ENCODE results near the gene ARHGEF28.

Gene ARHGEF28

DNA sequence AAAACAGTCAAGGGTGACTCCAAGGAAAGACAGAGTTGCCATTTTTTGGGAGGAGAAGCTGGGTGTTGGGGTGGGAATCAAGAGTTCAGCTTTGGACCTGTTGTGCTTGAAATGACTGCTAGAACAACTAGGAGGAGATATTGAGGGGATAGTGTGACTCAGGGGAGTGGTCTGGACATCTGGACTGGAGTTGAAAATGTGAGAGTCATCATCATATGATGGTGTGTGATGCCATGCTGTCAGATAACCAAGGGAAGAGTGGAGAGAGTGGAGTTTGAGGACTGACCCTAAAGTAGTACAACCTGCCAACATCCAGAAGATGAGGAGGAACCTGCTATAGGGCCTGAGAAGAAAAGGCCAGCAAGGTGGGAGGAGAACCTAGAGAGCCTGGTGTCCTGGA, 199.7 kb downstream of the ARHGEF28 start:
- DNase-seq, result no peak

DNA sequence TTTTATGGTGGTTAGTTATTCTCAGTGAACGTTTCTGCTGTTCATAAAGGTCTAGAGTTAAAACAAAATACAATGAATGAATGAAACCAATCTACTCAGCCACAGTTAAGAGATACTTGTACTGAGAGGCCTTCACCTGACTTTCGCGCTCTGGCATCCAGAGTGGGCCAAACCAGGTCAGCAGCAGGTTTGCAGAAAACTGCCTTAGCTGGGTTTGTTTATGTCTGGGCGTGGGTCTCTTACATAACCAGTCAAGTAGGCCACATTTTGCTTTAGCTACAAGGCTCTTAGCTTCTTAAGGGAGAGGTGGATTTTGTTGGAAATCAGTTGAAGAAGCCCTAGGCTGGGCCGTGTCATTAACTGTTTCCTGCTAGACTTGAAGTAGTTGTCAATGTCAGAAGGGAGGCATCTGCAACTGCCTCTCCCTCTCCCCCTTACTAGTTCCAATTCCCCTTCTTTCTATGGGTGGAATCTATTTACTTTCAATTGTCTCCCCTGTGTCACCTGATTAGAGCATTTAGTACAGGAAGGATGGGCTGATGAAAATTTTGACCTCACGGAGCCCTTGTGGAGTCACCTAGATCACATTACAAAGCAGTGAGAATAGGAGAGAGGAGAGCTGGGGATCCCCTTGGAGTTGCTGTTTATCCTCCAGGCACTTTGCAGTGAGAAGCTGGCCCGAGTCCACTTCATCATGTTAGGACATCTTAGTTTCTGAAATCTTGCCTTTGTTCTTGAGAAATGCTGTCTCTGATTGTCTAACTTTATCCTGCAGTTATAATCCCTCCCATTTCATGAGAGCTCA, 200.5 kb downstream of the ARHGEF28 start:
- DNase-seq, result no peak

DNA sequence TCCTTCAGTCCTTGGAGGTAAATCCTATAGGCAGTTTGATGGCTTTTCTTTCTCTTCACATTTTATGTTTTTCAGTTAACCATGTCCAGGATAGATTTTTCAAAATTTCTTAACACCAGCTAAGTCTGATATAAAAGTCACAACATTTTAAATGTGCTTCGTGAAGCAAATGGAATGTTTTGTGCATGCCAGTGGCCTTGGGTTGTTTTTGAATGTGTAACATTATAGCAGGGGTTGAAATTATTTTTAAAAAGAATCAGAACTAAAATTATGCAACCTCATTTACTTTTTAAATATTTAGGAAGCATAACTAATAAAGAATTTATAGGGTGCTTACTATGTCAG, 201.1 kb downstream of the ARHGEF28 start:
- DNase-seq, result no peak

DNA sequence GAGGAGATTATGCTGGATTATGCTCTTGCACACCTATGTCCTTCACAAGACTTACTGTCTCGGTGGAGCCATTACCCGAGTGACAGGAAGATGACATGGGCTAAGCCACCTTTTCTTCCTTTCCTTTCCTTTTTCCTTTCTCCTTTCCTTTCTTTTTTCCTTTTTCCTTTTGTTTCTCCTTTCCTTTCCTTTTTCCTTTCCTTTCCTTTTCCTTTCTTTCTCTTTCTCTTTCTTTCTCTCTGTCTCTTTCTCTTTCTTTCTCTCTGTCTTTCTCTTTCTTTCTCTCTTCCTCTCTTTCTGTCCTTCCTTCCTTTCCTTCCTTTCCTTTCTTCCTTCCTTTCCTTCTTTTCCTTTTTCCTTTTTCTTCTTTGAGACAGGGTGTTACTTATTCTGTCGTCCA, 202.5 kb downstream of the ARHGEF28 start:
- DNase-seq, result no peak

- no peak for DNase-seq
Observed at GRCh38 chr5:73830646-73831045, 204.7 kb downstream of the ARHGEF28 start.

- DNase-seq, result no peak
Observed at GRCh38 chr5:73831066-73831465, 205.1 kb downstream of the ARHGEF28 start.

- no peak for DNase-seq
Observed at GRCh38 chr5:73834693-73835092, 208.7 kb downstream of the ARHGEF28 start.

DNA sequence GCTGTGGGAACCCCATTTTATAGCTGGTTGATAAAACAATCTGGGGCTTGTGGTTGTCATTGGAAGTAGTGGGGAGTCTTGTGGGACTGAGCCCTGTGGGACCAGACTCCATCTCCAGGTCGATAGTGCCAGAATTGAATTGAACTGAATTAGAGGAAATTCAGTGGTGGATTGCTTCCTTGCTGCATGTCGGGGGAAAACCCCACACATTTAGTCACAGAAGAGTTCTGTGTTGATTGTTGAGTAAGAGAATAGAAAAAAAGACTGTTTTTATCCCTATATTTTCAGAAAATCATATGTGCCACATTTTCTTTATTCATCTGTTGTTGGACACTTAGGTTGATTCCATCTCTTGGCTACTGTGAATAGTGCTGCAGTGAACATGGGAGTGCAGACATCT, 209.7 kb downstream of the ARHGEF28 start:
- peak; percentile 15 for DNase-seq

DNA sequence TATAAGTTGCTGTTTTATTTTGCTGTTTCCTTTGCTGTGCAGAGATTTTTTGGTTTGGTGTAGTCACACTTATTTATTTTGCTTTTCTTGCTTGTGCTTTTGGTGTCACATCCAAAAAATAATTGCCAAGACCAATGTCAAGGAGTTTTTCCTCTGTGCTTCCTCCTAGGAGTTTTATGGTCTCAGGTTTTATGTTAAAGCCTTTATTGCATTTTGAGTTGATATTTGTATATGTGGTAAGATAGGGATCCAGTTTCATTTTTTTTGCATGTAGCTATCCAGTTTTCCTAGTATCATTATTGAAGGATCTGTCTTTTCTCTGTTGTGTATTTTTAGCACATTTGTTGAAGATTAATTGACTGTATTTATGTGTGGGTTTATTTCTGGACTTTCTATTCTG, 210.6 kb downstream of the ARHGEF28 start:
- DNase-seq, result no peak

DNA sequence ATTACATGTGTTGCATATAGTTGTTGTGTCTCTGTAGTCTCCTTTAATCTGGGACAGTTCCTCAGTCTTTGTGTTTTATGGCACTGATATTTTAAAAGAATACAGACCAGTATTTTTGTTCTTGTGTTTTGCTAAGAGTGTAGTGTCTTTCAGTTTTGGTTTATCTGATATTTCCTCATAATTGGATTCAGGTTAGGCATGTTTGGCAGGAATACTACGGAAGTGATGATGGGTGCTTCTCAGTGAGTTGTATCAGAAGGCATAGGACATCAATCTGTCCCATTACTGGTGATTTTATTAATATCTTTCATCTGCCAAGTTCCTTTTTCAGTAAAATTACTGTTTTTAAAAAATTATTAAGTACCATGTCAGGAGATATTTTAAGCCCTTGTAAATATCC, 212.9 kb downstream of the ARHGEF28 start:
- no peak for DNase-seq

DNA sequence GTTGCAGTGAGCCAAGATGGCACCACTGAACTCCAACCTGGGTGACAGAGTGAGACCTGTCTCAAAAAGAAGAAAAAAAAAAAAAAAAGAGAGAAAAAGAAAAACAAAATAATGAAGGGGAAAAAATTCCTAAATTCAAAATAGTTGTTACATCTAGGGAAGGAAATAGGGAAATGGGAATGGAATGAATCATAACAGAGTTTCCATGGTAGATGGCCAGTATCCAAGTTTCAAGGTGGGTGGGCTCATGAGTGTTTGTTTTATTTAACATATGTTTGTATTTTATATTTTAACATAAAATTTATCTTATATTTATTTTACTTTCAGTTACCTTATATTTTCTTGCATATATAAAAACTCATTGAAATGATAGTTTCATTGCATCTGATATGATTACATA, 215.6 kb downstream of the ARHGEF28 start:
- no peak for DNase-seq

DNA sequence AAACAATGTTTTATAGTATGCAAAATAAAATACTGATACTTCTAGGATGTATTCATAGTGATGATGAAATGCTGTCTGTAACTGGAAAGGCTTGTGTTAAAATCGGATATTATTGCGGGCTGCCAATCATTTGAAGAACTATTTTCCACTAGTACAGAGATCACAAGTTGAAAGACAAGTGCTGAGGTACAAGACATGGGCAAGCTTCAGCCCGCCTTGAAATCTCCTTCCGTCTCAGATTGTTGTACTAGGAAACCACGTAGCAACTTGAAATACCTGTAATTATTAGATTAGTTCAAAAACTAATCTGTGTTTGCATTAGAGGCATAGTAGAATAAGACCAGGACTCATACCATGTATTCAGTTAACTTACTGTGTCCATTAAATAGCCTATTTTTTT, 218.2 kb downstream of the ARHGEF28 start:
- no peak for DNase-seq

- no peak for DNase-seq
Observed at GRCh38 chr5:73851471-73852181, 225.6 kb downstream of the ARHGEF28 start.

DNA sequence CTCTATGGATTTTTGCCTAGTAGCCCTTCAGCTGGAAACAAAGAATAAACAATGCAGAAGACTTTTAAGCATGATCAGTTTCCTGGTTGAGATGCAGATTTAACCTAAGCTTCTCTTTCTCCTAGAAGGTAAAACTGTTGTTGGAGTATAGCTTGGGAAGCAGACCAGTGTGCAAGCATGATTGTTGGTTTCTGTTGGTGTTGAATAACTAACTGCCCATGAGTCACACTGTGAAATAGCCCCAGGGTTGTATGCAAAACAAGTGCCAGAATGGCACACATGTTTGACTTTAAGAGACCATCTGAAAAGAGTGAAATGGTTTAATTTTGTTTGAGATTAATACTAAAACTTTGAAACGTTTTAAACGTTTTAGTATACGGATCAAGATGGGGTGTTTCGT, 227.1 kb downstream of the ARHGEF28 start:
- no peak for DNase-seq

- DNase-seq, result no peak
Observed at GRCh38 chr5:73856997-73857396, 231.0 kb downstream of the ARHGEF28 start.

- DNase-seq, result no peak
Observed at GRCh38 chr5:73857446-73857845, 231.4 kb downstream of the ARHGEF28 start.

DNA sequence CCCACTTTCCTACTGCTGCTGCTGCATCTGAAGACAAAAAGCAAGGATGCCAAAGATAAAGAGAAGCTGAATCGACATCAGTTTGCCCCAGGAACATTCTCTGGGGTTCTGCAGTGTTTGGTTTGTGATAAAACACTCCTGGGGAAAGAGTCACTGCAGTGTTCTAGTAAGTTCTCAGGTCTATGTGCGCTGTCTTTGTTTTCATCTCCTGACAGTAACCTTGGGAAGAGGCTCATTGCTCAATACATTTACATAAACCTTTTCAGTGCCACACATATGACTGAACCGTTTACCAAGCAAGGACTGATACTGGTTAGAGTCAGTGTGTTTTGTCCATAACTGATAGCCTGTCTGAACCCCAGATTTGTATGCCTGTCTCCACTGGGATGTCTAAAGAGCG, 232.1 kb downstream of the ARHGEF28 start:
- no peak for DNase-seq

- no peak for DNase-seq
Observed at GRCh38 chr5:73858776-73859175, 232.8 kb downstream of the ARHGEF28 start.

GRCh38 chr5:73859696-73860095, 233.7 kb downstream of the ARHGEF28 start:
- peak; percentile 85 for DNase-seq

- peak; percentile 33 for DNase-seq
Observed at GRCh38 chr5:73861313-73861988, 235.5 kb downstream of the ARHGEF28 start.

DNA sequence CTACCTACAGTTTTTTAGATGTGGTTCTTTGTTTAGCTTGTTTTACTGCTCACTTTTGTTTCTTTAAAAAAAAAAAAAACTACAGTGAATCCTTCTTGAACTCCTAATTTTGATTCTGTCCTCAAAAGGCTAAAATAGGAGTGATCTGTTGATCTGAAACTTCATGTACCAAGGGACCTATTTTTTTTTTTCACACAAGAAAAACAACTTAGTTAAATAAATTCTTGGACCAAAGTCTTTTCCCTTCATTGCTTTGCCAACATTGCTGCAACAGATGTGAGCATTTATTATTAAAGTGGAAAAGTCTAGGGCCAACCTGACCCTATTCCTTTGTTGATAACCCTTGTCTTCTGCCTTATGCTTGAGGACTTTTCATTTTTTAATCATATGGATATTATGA, 236.8 kb downstream of the ARHGEF28 start:
- no peak for DNase-seq

DNA sequence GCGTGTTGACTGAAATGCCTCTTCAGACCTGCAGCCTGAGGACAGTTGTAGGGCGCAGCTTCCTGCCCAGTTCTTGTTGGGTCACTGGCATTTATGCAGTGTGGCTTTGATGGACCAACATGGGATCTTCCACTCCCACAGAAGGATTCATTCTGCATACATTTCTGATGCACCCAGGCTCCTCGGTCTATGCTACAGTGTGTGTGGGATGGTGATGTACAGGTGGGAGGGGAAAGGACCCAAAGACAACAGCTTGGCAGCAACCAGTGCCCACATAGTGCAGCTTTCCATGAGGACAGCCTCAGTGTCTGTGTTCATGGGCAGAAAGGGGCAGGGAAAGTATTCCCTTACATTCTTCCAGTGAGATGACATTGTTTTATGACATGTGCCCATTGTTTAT, 237.9 kb downstream of the ARHGEF28 start:
- DNase-seq, result no peak

DNA sequence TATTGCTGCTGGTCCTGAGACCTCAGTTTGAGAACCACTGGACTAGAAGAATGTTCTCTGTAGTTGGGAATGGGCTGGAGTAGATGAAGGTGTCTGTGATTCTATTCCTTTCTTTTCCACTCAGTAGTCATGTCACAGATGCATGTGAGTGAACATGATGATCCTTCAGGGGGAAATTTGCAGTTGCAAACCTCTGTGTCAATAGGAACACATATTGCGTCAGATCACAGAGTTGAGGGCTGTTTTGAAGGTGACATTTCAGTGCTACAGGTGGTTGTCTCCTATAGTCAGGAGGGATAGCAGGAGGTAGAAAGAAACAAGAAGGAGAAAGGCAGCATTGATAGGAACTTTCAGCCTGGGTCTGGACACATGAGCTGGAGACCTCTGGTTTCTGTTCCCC, 239.3 kb downstream of the ARHGEF28 start:
- DNase-seq, result no peak

All from suppressor macrophage treated with lipopolysaccharide for 4 hours (primary cell).